SU-DHL-6 (cell line): ENCODE measurements around the gene YIPF6.

Experiments
- H2AFZ ChIP-seq: fragments of 200-600 bp; sonication (generic); 2 replicates; pipeline ENCODE4 v1.6.1; 2014; ENCODE audit warnings: low read depth, mild to moderate bottlenecking, moderate library complexity, mixed read lengths, antibody characterized with exemption, low read length; ENCODE audit not compliant: severe bottlenecking
- H3F3A ChIP-seq: fragments of 200-600 bp; shearing (Covaris generic); 2 replicates; pipeline ENCODE4 v1.6.0; 2016; ENCODE audit warnings: antibody characterized with exemption, mild to moderate bottlenecking; ENCODE audit not compliant: insufficient read depth
- H3K27ac ChIP-seq: fragments of 200-600 bp; sonication (generic); 2 replicates; pipeline ENCODE4 v1.5.1; 2016; ENCODE audit warnings: low read depth, mild to moderate bottlenecking, low read length, moderate library complexity, mixed read lengths
- H3K27me3 ChIP-seq: fragments of 200-600 bp; sonication (generic), shearing (Covaris generic); 2 replicates; pipeline ENCODE4 v1.6.0; 2014; ENCODE audit warnings: mild to moderate bottlenecking, low read length
- H3K36me3 ChIP-seq: fragments of 200-600 bp; sonication (generic); 2 replicates; pipeline ENCODE4 v1.6.1; 2014; ENCODE audit warnings: mild to moderate bottlenecking, low read length, mixed read lengths
- H3K4me2 ChIP-seq: fragments of 300-600, 200-600 bp; shearing (Covaris generic), sonication (generic); 2 replicates; pipeline ENCODE4 v1.6.0; 2014; ENCODE audit warnings: low read length, low read depth, mild to moderate bottlenecking; ENCODE audit not compliant: poor library complexity, severe bottlenecking
- H3K4me3 ChIP-seq: fragments of 200-600 bp; sonication (generic); 2 replicates; pipeline ENCODE4 v1.5.1; 2014; ENCODE audit warnings: antibody characterized with exemption, low read length, mild to moderate bottlenecking, mixed read lengths; ENCODE audit not compliant: insufficient read depth, poor library complexity, severe bottlenecking
- H3K79me2 ChIP-seq: fragments of 200-600 bp; sonication (generic); 2 replicates; pipeline ENCODE4 v1.6.1; 2014; ENCODE audit warnings: mild to moderate bottlenecking, low read length, moderate library complexity; ENCODE audit not compliant: insufficient read depth
- H3K9ac ChIP-seq: fragments of 200-600 bp; sonication (generic); 2 replicates; pipeline ENCODE4 v1.7.0; 2014; ENCODE audit warnings: mild to moderate bottlenecking, low read length
- H3K9me2 ChIP-seq: fragments of 200-600 bp; sonication (generic); replicated peaks from 2 replicates; pipeline ENCODE4 v1.6.1; 2014; ENCODE audit warnings: low read length; ENCODE audit not compliant: insufficient read depth
- H3K9me3 ChIP-seq: fragments of 200-600 bp; sonication (generic); 2 replicates; pipeline ENCODE4 v1.6.1; 2014; ENCODE audit warnings: low read length, mixed read lengths; ENCODE audit not compliant: insufficient read depth
- H4K20me1 ChIP-seq: fragments of 200-600 bp; sonication (generic); 2 replicates; pipeline ENCODE4 v1.6.1; 2014; ENCODE audit warnings: low read depth, mild to moderate bottlenecking, antibody characterized with exemption, low read length, moderate library complexity, mixed read lengths
- EZH2phosphoT487 ChIP-seq: fragments of 200-600 bp; sonication (generic), shearing (Covaris generic); conservative IDR thresholded peaks from 2 replicates; pipeline ENCODE4 v1.6.1; 2018; ENCODE audit warnings: mild to moderate bottlenecking, antibody characterized with exemption, low read length, moderate library complexity, mixed read lengths
- TF ChIP-seq, protein P1 (sequence below): fragments of 200-600 bp; sonication (generic); IDR thresholded peaks from one replicate; pipeline ENCODE4 v1.5.1; 2017; ENCODE audit warnings: antibody characterized with exemption, mild to moderate bottlenecking, low read length, moderate library complexity; ENCODE audit not compliant: insufficient read depth, poor library complexity, severe bottlenecking

Gene YIPF6

DNA sequence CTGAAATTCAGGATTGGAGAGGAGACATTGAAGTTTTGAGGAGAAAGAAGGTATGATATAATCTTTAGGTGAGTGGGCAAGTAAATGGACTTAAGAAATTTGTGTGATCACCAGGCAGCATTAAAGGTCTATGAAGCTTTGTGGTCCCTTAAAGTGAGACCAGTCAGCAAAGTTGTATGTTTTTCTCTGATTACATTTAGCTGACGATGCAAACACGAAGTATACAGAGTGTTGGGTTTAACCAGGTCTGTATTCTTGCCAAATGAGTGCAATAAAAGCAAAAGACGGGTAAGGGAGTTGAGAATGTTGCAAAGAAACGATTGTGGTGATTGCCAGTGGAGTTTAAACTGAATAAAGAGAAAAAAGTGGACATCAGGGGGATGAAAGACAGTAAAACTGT lies 11.6 kb upstream of the YIPF6 start:
- Histone ChIP-seq H3K9me2 (no peaks in the 10 kb centered on the region), H3K9ac (no peak overlapping the region), H3K4me2 (no peak overlapping the region), H3F3A (no peaks in the 10 kb centered on the region), H3K4me3 (no peak overlapping the region), H4K20me1 (no peaks in the 10 kb centered on the region), H3K9me3 (no peaks in the 10 kb centered on the region), H3K27ac (no peak overlapping the region), H3K79me2 (no peaks in the 10 kb centered on the region), H3K27me3 (no peaks in the 10 kb centered on the region), H2AFZ (no peak overlapping the region), H3K36me3 (no peaks in the 10 kb centered on the region)
- no peak for TF ChIP-seq EZH2phosphoT487
- TF ChIP-seq, protein P1, sequence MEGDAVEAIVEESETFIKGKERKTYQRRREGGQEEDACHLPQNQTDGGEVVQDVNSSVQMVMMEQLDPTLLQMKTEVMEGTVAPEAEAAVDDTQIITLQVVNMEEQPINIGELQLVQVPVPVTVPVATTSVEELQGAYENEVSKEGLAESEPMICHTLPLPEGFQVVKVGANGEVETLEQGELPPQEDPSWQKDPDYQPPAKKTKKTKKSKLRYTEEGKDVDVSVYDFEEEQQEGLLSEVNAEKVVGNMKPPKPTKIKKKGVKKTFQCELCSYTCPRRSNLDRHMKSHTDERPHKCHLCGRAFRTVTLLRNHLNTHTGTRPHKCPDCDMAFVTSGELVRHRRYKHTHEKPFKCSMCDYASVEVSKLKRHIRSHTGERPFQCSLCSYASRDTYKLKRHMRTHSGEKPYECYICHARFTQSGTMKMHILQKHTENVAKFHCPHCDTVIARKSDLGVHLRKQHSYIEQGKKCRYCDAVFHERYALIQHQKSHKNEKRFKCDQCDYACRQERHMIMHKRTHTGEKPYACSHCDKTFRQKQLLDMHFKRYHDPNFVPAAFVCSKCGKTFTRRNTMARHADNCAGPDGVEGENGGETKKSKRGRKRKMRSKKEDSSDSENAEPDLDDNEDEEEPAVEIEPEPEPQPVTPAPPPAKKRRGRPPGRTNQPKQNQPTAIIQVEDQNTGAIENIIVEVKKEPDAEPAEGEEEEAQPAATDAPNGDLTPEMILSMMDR: no peak

GRCh38 chrX:68487924-68488323 lies 10.9 kb upstream of the YIPF6 start:
- Histone ChIP-seq H3K36me3 (no peaks in the 10 kb centered on the region), H3K9me3 (no peaks in the 10 kb centered on the region), H3K27ac (no peak overlapping the region), H2AFZ (no peak overlapping the region), H3K9ac (no peak overlapping the region), H3F3A (no peaks in the 10 kb centered on the region), H3K9me2 (no peaks in the 10 kb centered on the region), H3K27me3 (no peaks in the 10 kb centered on the region), H3K4me2 (no peak overlapping the region), H4K20me1 (no peaks in the 10 kb centered on the region), H3K79me2 (no peaks in the 10 kb centered on the region), H3K4me3 (no peak overlapping the region)
- TF ChIP-seq, protein P1: no peak
- no peak for TF ChIP-seq EZH2phosphoT487

DNA sequence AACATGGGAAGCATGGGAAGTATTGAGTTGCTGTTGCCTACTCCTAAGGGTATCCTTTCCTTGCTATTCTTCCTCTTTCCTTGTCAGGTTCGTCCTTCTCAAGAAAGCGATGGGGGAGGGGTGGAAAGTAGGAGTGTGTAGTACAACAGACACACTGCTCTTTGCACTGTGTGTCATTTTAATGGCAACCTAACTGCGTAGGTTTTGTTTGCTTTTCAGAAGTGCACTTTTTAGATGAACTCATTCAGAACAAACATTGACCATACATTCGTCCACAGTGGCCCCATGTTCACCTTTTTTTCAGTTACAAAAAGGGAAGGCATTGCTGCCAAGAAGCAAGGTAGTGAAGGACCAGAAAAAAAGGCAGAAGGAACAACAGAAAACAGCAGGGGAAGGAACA lies 10.2 kb upstream of the YIPF6 start:
- Histone ChIP-seq H3K27me3 (no peaks in the 10 kb centered on the region), H3K9ac (no peak overlapping the region), H3F3A (no peaks in the 10 kb centered on the region), H3K36me3 (no peaks in the 10 kb centered on the region), H3K9me3 (no peaks in the 10 kb centered on the region), H3K4me2 (no peak overlapping the region), H2AFZ (no peak overlapping the region), H3K4me3 (no peak overlapping the region), H3K79me2 (no peaks in the 10 kb centered on the region), H3K9me2 (no peaks in the 10 kb centered on the region), H4K20me1 (no peaks in the 10 kb centered on the region), H3K27ac (no peak overlapping the region)
- no peak for TF ChIP-seq EZH2phosphoT487
- TF ChIP-seq, protein P1: no peak
